Measurements from ENCODE around the gene TBC1D22A. TPM values are rescaled to one million over a fixed set of nuclear protein-coding genes. Genes with fewer than 3 reads are reported as not detected.

Gene TBC1D22A
- total RNA-seq, 6 donors from 2014 or later = 27.1 to 48.2 (median 35.3) TPM

- TF ChIP-seq POLR2A (IDR thresholded peaks at IDR 0.05) (peak in 3 of 4 donors; percentile 15 to 65 (median 31)), CTCF (IDR thresholded peaks at IDR 0.05) (no peak), EP300 (IDR thresholded peaks at IDR 0.05) (peak in 2 of 4 donors; percentile 68 to 95), POLR2AphosphoS5 (IDR thresholded peaks at IDR 0.05) (peak; percentile 94 to 98)
- Histone ChIP-seq H3K27me3 (no peaks in the 10 kb centered on the region), H3K9me3 (peaks cover 0 to 6% (median 2%) of the 10 kb centered on the region in 4 donors), H3K36me3 (no peaks in the 10 kb centered on the region), H3K27ac (peak overlapping the region; percentile 91 to 96 (median 94)), H3K4me1 (peaks cover 57 to 69% (median 61%) of the 10 kb centered on the region in 4 donors), H3K4me3 (peak overlapping the region in 1 of 4 donors; percentile 5)
- WGBS, 2 donors = 15 to 18% methylated on average over 7 to 10 of the region's 14 CpGs
- peak; percentile 61 to 95 for DNase-seq
- peak; percentile 89 to 95 for ATAC-seq (ENCODE audit: low FRiP score in 2 of 2)
Measured at GRCh38 chr22:46754110-46754799, 8.2 kb upstream of the TBC1D22A start.

DNA sequence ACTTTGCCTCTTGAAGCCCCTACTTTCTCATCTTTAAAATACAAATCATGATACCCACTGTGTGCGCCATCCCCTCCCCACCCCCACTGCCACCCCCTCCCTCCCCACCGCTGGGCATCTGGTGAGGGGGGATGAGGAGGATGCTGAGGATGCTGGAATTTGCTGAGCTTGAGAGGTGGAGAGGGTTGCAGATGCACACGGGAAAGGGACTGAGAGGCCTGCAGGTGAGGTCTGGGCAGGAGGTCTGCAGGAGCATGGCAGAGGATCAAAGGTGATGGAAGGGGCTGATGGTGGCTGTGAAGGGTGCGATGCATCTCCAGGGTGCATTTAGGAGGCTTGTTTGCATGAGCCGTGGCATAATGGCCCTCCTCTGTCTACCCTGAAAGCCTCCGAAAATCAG, 7.6 kb upstream of the TBC1D22A start:
- TF ChIP-seq EP300 (IDR thresholded peaks at IDR 0.05) (no peak), CTCF (IDR thresholded peaks at IDR 0.05) (no peak)
- no peak for ATAC-seq (ENCODE audit: low FRiP score in 2 of 2)
- peaks cover 51 to 65% (median 56%) of the 10 kb centered on the region in 4 donors for H3K4me1 ChIP-seq

GRCh38 chr22:46755525-46755924, 6.9 kb upstream of the TBC1D22A start:
- TF ChIP-seq POLR2AphosphoS5 (IDR thresholded peaks at IDR 0.05) (no peak), CTCF (IDR thresholded peaks at IDR 0.05) (no peak), POLR2A (IDR thresholded peaks at IDR 0.05) (no peak), EP300 (IDR thresholded peaks at IDR 0.05) (no peak)
- no peaks in the 10 kb centered on the region for H3K27me3 ChIP-seq
- H3K36me3 ChIP-seq = no peaks in the 10 kb centered on the region
- H3K4me1 ChIP-seq = peaks cover 44 to 58% (median 49%) of the 10 kb centered on the region in 4 donors
- ATAC-seq (ENCODE audit: low FRiP score in 2 of 2) = no peak
- WGBS, 2 donors = 94 to 95% methylated on average over 2 of the region's 2 CpGs
- no peak overlapping the region for H3K4me3 ChIP-seq
- peaks cover 0 to 6% (median 2%) of the 10 kb centered on the region in 4 donors for H3K9me3 ChIP-seq
- H3K27ac ChIP-seq = peak overlapping the region in 2 of 4 donors; percentile 21 to 95
- no peak for DNase-seq

More for the DNA sequence above, 7.6 kb upstream of the TBC1D22A start:
- Histone ChIP-seq H3K27ac (peak overlapping the region; percentile 91 to 96 (median 94)), H3K9me3 (peaks cover 0 to 6% (median 2%) of the 10 kb centered on the region in 4 donors), H3K36me3 (no peaks in the 10 kb centered on the region), H3K27me3 (no peaks in the 10 kb centered on the region), H3K4me3 (peak overlapping the region in 1 of 4 donors; percentile 5)
- no peak for DNase-seq
- 77 to 95% methylated on average over 5 to 6 of the region's 6 CpGs for WGBS, 2 donors

DNA sequence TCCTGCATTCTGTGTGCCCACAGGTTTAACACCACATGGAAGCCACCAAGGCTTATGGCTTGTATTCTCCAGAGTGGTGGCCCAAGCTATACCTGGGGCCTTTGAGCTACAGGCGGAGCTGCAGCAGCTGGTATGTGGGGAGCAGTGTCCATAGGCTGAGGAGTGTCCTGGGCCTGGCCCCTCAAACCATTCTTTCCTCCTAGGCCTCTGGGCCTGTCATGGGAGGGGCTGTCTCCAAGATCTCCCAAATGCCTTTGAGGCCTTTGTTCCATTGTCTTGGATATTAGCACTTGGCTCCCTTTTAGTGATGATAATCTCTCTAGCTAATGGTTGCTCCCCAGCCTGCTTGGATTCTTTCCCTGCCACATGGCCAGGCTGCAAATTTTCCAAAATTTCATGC, 6.4 kb upstream of the TBC1D22A start:
- no peak for DNase-seq
- Histone ChIP-seq H3K4me3 (no peak overlapping the region), H3K4me1 (peaks cover 43 to 54% (median 44%) of the 10 kb centered on the region in 4 donors), H3K27me3 (no peaks in the 10 kb centered on the region), H3K9me3 (peaks cover 0 to 6% (median 2%) of the 10 kb centered on the region in 4 donors), H3K27ac (peak overlapping the region in 1 of 4 donors; percentile 49), H3K36me3 (no peaks in the 10 kb centered on the region)
- 100% methylated on average over 1 of the region's 1 CpG; no CpG with 5 or more reads in 1 of the 2 donors for WGBS, 2 donors
- TF ChIP-seq EP300 (IDR thresholded peaks at IDR 0.05) (no peak), POLR2A (IDR thresholded peaks at IDR 0.05) (no peak), POLR2AphosphoS5 (IDR thresholded peaks at IDR 0.05) (no peak), CTCF (IDR thresholded peaks at IDR 0.05) (no peak)
- ATAC-seq (ENCODE audit: low FRiP score in 2 of 2) = no peak

All from upper lobe of left lung (tissue), 6 donors.